ENCODE results near the gene OCLN. TPM values are rescaled to one million over a fixed set of nuclear protein-coding genes. Genes with fewer than 3 reads are reported as not detected.
"Not testable (repeated sequence)": the region's sequence is repeated elsewhere in the genome, so short reads cannot be mapped to it uniquely, and the experiment has no call there.

The OCLN gene
- total RNA-seq, 1 donor from 2014 or later, result 12.8 TPM

DNA sequence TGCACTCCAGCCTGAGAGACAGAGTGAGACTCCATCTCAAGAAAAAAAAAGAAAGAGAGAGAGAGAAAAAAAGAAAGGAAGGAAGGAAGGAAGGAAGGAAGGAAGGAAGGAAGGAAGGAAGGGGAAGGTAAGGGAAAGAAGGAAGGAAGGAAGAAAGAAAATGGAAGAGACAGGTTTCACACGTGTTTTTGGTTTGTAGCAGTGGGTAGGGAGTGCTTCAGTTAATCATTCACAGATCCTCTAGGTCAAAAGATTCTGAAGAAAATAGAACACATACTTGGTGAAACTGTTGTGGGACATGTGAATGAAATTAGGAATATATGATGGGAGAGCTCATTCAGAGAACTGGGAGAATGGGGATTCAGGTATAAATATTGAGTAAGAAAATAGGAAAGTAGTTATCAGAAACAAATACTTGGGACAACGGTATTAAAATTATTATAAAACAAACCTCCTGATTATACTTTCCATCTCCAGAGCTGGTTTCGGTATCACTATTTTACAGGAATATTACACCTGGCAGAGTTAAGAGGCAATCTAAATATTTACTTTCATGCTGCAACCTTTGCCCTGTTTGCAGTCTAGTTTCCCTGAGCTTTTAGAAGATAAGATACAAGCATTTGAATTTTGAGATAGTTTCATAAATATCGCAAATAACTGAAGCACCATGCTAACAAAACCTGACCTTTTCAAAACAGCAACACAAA is 40.5 kb upstream of the OCLN start:
- Histone ChIP-seq H3K27ac (no peak overlapping the region), H3K4me1 (no peaks in the 10 kb centered on the region), H3K36me3 (no peaks in the 10 kb centered on the region), H3K4me3 (no peak overlapping the region), H3K27me3 (no peaks in the 10 kb centered on the region), H3K9me3 (no peaks in the 10 kb centered on the region)
- no peak for DNase-seq (ENCODE audit: extremely low spot score in 2 of 2)
- TF ChIP-seq POLR2AphosphoS5 (IDR thresholded peaks at IDR 0.05; ENCODE audit: insufficient read depth in 1 of 2, low read depth in 1 of 2) (no peak), POLR2A (IDR thresholded peaks at IDR 0.05) (no peak)
- TF ChIP-seq, protein P1, sequence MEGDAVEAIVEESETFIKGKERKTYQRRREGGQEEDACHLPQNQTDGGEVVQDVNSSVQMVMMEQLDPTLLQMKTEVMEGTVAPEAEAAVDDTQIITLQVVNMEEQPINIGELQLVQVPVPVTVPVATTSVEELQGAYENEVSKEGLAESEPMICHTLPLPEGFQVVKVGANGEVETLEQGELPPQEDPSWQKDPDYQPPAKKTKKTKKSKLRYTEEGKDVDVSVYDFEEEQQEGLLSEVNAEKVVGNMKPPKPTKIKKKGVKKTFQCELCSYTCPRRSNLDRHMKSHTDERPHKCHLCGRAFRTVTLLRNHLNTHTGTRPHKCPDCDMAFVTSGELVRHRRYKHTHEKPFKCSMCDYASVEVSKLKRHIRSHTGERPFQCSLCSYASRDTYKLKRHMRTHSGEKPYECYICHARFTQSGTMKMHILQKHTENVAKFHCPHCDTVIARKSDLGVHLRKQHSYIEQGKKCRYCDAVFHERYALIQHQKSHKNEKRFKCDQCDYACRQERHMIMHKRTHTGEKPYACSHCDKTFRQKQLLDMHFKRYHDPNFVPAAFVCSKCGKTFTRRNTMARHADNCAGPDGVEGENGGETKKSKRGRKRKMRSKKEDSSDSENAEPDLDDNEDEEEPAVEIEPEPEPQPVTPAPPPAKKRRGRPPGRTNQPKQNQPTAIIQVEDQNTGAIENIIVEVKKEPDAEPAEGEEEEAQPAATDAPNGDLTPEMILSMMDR (IDR thresholded peaks at IDR 0.05), result no peak
- intact Hi-C loops (cut with DNase I), result no loop called here

DNA sequence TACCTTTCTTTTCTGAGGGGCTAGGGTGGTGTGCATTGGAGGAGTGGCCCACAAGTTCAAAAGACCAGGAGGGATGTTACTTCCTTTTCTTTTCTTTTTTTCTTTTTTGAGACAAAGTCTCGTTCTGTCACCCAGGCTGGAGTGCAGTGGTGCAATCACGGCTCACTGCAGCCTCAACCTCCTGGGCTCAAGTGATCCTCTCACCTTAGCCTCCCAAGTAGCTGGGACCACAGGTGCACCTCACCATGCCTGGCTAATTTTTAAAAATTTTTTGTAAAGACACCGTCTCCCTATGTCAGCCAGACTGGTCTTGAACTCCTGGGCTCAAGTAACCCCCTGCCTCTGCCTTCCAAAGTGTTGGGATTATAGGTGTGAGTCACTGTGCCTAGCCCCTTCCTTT is 39.1 kb upstream of the OCLN start:
- H3K4me3 ChIP-seq; H3K27ac ChIP-seq; intact Hi-C loops (cut with DNase I); H3K4me1 ChIP-seq; DNase-seq (ENCODE audit: extremely low spot score in 2 of 2); H3K27me3 ChIP-seq; H3K36me3 ChIP-seq; H3K9me3 ChIP-seq: not testable (repeated sequence)

DNA sequence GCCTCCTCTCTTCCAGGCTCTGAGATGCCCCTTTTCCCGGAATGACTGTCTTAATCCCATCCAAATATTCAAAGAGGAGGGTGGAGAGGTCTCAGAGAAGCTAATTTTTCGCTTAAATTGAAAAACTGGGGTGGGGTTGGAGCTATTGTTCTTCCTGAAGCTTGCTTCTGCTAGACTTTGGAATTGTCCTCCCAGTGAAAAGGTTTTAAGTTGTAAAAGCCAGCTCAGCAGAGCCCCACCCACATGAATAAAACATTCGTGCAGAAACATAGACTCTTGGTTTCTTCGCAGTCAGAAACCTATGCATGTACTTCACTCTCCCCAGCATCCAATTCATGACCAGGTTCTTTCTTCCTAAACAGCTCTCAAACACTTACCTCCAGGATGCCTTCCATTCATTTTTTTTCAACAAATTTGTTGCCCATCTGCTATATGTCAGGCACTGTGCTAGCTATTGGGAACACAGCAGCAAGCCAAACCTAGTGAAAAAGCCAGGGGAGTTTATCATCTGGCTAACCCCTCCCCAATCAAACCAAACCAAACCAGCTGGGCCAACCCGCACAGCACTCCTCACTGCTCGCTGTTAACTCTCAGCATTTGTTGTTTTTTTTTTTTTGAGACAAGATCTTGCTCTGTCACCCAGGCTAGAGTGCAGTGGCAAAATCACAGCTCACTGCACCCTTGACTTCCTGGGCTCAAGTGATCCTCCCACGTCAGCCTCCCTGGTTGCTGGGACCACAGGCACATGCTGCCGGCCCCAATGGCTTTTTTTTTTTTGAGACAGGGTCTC is 37.9 kb upstream of the OCLN start:
- no peaks in the 10 kb centered on the region for H3K9me3 ChIP-seq
- TF ChIP-seq POLR2AphosphoS5 (IDR thresholded peaks at IDR 0.05; ENCODE audit: insufficient read depth in 1 of 2, low read depth in 1 of 2) (no peak), POLR2A (IDR thresholded peaks at IDR 0.05) (no peak)
- TF ChIP-seq, protein P1 (IDR thresholded peaks at IDR 0.05), result no peak
- no peak overlapping the region for H3K27ac ChIP-seq
- no peak overlapping the region for H3K4me3 ChIP-seq
- no peak for DNase-seq (ENCODE audit: extremely low spot score in 2 of 2)
- no peaks in the 10 kb centered on the region for H3K36me3 ChIP-seq
- intact Hi-C loops (cut with DNase I), result no loop called here
- no peaks in the 10 kb centered on the region for H3K27me3 ChIP-seq
- H3K4me1 ChIP-seq, result no peaks in the 10 kb centered on the region

DNA sequence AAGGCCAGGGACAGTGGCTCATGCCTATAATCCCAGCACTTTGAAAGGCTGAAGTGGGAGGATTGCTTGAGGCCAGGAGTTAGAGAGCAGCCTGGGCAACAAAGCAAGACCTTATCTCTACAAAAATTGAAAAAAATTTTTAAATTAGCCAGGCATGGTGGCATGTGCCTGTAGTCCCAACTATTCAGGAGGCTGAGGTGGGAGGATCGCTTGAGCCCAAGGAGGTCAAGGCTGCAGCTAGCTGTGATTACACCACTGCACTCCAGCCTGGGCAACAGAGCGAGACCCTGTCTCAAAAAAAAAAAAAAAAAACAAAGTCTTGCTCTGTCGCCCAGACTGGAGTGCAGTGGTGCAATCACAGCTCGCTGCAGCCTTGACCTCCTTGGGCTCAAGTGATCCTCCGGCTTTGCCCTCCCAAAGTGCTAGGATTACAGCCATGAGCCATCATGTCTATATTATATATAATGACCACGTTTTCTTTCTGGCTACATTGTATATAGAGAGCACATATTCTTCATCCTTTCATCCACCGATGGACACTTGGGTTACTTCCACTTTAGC is 37.1 kb upstream of the OCLN start:
- intact Hi-C loops (cut with DNase I); H3K27ac ChIP-seq; H3K9me3 ChIP-seq; H3K4me1 ChIP-seq; H3K36me3 ChIP-seq; H3K27me3 ChIP-seq; H3K4me3 ChIP-seq; DNase-seq (ENCODE audit: extremely low spot score in 2 of 2): not testable (repeated sequence)

DNA sequence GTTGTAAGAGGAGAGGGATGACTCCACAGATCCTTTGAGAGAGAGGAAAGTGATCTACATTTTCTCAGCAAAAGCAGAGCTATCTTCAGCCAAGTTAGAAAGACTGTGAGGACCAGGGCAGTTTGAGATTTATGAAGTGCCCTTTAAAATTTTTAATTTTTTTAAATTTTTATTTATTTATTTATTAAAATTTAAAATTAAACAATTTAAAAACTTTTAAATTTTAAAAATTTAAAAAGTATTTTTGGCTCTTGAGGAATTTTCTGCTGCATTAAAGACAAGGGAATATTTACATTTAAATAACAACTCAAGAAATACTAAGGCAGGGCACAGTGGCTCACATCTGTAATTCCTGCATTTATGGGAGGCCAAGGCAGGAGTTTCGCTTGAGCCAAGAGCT is 30.4 kb upstream of the OCLN start:
- no peak for DNase-seq (ENCODE audit: extremely low spot score in 2 of 2)
- Histone ChIP-seq H3K36me3 (no peaks in the 10 kb centered on the region), H3K27ac (no peak overlapping the region), H3K9me3 (no peaks in the 10 kb centered on the region), H3K4me1 (no peaks in the 10 kb centered on the region), H3K4me3 (no peak overlapping the region), H3K27me3 (no peaks in the 10 kb centered on the region)
- intact Hi-C loops (cut with DNase I), result no loop called here
- TF ChIP-seq POLR2A (IDR thresholded peaks at IDR 0.05), result no peak
- TF ChIP-seq, protein P1 (IDR thresholded peaks at IDR 0.05), result no peak

DNA sequence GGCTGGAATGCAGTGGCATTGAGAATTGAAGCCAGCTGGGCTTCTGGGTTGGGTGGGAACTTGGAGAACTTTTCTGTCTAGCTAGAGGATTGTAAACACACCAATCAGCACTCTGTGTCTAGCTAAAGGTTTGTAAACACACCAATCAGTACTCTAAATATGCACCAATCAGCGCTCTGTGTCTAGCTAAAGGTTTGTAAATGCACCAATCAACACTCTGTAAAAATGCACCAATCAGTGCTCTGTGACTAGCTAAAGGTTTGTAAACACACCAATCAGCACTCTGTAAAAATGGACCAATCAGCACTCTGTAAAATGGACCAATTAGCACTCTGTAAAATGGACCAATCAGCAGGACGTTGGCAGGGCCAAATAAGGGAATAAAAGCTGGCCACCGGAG is 26.2 kb upstream of the OCLN start:
- intact Hi-C loops (cut with DNase I), result not testable (repeated sequence)

More for the DNA sequence above, 26.2 kb upstream of the OCLN start:
- DNase-seq (ENCODE audit: extremely low spot score in 2 of 2); H3K36me3 ChIP-seq; H3K4me1 ChIP-seq; H3K27me3 ChIP-seq; H3K27ac ChIP-seq; H3K9me3 ChIP-seq; H3K4me3 ChIP-seq: not testable (repeated sequence)
